GM19372 (cell line): ENCODE results near the gene SOST.
A peak's percentile ranks its signal among the peaks of the same experiment; 100 is the strongest.

Experiments
- ATAC-seq: cut with Tn5 transposase; IDR thresholded peaks from one replicate; pipeline ENCODE4 v1.9.1; 2021; ENCODE audit warnings: mild to moderate bottlenecking, low read depth, moderate library complexity; ENCODE audit not compliant: unreplicated experiment

Gene SOST

DNA sequence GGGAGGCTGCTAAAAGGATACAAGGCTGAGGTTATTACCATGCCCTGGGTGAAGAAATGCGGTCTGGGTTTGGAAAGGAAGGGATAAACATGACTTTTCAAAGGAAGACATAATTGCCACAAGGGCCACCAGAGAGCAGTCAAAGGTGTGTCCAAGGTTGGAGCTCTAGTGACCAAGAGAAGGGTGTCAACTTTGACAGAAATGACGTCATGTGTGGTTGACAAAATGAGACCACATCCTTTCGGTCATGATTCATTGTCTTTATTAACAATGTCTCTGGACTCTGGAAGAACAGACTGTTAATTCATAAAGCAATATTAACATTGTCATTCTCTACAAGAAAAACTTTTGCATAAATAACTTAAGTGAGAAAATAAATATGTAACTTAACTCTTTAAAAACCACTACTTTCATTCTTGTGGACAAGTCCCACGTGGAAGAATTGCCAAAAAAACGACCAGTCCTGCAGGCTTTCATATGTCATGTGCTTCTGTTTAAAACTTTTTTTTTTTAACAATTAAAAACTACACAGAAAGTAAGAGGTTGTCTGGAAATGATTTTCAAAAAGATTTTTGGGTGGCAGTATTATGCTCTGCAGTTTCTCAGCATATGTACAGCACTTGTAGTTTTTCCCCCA lies 5.0 kb downstream of the SOST start:
- ATAC-seq: no peak

DNA sequence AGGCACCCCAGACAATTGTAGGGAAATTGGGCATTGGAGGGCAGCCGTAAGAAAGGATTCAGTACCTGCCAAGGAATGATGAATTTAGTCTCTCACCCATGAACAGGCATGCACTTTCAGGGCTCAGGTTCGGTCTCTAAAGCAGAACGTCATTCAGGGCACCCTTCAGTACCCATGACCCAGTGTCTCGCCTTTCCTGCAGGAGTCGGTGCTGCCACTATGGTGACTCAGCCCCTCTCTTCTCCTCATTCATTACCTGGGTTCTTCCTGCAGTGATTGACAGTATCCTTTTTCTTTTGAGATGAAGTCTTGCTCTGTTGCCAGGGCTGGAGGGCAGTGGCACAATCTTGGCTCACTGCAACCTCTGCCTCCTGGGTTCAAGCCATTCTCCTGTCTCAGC lies 8.4 kb downstream of the SOST start:
- ATAC-seq: no peak

DNA sequence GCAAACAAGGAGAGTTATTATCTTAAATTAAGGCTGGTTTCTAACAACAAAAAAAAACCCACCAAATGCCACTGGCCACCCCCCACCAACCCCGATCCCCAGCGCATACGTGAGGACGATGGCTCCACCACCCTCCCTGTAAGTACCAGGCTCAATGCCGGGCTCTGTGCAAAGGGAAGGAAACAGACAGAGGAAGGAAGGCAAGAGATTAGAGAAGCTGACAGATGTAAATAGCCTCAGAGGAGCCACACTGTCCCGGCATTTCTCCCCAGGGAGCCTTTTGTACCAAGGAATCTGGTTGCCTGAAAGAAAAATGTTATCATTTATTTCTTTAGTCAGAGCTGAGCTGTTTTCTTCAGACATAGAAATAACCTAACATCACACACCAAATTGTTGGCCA lies 13.1 kb downstream of the SOST start:
- ATAC-seq: no peak

DNA sequence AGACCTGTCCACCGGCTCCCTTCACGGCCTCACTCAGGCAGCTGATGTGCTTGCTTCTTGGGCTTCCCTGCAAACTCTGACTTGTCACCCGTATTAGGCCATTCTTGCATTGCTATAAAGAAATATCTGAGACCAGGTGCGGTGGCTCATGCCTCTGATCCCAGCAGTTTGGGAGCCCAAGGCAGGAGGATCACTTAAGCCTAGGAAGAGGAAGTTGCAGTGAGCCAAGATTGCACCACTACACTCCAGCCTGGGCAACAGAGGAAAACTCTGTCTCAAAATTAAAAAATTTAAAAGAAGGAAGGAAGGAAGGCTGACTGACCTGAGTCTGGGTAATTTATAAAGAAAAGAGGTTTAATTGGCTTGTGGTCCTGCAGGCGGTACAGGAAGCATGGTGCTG lies 17.0 kb downstream of the SOST start:
- no peak for ATAC-seq

DNA sequence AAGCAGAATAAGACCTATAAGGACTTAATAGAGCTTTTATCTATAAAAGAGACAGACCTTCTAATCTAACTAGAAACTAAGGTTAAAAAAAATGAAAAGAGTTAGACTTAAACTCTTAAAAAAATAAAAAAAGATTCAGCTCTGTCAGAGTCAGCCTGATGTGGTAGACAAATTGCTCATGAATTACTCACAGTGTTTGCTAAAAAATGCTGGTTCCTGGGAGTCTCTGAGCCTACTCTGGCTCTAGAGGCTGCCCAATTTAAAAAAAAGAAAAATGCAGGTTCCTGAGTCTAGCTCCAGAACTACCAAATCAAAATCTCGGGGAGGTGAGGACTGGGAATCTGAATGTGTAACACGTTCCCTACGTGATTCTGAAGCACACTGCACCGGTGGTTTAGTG lies 18.1 kb downstream of the SOST start:
- no peak for ATAC-seq

DNA sequence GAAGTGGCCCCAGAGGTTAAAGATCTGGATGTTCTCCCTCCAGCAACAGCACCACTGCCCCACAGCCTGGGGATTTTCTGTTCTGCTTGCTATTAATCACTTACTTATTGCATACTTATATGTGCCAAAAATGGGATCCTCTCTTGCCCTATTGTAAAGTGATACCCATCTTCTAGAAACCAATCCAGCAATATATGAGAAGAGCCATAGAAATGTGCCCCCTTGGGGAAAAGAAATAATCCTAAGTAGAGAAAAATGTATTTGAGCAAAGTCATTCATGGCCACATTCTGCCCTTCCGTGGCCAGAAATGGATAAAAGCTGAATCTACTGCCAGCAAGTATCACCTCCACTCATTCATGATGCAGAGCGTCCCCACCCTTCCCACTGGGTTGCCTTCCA lies 20.9 kb downstream of the SOST start:
- no peak for ATAC-seq

DNA sequence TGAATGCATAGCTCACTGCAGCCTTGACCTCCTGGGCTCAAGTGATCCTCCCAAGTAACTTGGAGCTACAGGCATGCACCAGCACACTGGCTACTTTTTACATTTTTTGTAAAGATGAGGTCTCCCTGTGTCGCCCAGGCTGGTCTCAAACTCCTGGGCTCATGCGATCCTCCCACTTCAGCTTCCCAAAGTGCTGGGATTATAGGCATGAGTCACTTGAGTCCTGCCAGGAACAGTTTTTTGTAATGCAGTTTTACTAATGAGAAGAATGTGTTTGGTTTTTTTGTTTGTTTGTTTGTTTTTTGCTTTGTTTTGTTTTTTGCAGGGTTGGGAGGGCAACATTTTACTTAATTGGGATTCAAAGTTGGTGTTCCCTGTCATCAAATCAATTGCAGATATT lies 22.2 kb downstream of the SOST start:
- ATAC-seq: no peak

DNA sequence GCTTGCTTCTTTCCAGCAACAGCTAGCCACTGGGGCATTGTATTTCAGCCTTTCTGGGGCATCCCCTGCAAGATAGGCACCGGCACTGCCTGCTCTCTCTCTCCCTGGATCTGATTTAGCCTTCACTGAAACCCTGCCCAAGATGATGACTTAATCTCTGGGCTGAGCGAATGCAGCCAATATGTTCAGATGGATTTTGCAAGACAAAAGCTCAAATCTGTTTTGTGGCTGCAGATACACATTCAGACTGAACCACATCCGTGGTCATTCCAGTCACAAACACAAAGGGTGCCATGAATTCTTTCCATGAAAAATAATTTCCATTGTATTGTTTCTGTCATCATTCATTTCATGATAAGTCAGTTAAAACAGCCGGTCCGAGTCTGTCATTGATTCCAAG lies 24.2 kb downstream of the SOST start:
- ATAC-seq: no peak

DNA sequence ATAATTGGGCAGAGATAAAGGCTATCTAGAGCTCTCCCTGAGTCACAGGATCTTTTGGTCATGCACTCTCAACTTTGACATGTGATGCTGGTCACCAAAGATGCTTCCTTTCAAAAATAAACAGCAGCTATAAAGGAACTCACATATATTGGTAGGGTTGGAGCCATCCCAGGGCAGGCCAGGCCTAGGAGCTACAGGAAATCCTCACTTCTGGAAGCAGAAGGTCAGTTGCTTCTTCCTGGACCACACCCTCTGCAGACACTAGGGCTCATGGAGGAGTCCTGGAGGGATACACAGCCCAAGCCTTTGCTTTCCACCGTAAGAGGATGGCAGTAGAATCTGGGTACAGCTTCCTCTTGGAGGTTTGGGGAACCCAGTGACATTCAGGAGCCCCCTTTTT lies 24.6 kb downstream of the SOST start:
- ATAC-seq: no peak

DNA sequence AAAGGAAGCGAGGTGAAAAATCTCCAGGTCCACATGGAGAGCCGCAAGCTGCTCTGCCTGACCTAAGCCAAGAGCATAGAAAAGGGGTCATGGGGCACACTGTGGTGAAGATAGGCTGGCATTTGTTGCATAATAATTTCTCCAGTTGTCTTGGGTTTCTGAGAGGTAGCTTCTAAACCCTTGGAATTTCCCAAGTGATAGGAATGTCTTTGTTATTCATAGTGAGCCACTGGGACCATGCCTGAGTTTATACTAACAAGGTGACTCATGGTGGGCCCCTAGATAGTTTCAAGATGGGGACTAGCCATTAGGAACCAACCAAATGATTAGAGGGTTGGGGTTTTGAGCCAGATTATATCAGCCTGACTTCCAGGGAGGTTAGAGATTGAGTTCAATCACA lies 25.6 kb downstream of the SOST start:
- no peak for ATAC-seq

DNA sequence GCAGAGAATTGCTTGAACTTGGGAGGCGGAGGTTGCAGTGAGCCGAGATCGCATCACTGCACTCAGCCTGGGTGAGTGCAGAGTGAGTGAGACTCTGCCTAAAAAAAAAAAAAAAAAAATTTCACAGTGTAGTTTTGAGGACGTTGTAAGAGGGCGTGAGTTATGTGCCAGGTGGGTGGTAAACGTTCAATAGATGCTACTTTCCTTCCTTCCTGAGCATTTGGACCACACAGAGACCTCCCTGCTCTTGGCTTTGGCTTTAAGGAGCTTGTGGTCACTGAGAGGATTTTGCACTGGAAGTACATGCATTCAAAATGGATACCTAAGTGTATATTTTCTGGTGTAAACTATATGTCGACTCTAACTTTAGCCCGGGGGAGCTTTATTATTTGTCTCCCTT lies 30.5 kb downstream of the SOST start:
- no peak for ATAC-seq

DNA sequence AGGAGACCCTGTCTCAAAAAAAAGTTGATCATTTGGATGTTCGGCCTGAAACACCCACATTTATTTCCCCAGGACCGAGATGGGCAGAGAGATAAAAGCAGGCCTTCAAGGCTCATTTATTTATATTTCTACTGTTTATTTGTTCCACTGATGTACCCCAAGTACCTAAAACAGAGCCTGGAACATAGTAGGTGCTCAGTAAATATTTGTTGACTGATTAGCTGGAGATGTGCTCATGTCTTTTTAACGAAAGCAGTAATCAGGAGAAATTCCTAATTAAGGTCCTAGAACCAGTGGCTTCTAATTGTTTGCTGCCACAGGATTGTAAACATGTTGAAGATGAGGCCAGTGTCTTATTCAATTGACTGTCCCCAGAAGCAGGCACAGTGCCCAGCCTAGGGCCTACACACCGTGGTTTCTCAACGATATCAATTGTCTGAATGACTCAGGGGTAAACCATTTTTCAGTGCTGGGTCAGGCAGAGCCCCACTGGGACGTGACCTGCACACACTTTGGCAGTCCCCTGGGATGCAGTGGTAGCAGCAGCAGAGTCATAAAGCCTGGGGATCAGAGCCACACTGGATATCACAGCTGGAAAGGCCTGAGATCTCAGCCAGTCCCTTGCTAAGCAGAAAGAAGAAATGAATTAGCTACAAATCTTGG lies 34.8 kb downstream of the SOST start:
- no peak for ATAC-seq

DNA sequence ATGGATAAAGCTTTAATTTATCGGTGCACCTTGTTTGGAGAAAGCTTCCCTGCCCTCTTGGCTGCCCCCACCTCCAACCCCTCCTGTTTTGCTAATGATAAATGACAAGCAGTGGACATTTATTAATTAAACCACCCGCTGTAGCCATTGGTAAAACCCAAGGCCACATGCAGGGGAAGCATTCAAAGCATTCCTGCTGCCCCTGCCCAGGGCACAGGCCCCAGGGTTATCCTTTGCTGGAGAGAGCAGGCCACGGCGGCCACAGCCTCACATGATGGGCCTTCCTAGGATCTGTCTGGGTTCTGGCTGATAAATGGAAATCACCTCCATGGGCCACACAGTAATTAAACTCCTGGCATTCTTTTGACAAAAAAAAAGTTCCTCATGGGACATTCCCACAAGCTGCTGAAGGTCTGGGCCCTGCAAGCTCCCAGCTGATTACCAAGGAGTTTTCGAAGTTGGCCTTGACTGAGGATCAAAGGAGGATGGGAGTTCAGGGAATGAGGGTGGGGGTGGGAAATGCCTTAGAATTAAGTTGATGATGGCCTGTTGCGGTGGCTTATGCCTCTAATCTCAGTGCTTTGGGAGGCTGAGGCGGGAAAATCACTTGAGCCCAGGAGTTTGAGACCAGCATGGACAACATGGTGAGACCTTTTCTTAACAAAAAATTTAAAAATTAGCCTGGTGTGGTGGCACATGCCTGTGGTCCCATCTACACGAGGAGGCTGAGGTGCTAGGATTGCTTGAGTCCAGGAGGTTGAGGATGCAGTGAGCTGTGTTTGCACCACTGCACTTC lies 35.5 kb downstream of the SOST start:
- no peak for ATAC-seq

DNA sequence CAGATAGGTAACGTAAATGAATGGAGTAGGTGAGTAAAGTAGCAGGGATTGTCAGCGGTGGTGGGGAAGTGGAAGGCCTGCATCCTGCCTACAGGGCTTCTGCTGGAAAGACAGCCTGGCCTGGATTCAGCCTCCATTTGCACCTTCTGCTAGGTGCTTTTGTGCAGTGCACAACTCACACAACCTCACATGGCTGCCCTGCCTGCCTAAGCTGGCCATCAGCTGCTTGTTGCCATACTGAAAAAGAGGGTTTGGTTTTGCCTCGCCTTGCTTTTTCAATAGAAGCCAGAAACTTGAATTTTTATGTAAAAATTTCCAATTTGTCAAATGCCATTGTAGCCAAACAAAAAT lies 36.3 kb downstream of the SOST start:
- ATAC-seq: no peak

DNA sequence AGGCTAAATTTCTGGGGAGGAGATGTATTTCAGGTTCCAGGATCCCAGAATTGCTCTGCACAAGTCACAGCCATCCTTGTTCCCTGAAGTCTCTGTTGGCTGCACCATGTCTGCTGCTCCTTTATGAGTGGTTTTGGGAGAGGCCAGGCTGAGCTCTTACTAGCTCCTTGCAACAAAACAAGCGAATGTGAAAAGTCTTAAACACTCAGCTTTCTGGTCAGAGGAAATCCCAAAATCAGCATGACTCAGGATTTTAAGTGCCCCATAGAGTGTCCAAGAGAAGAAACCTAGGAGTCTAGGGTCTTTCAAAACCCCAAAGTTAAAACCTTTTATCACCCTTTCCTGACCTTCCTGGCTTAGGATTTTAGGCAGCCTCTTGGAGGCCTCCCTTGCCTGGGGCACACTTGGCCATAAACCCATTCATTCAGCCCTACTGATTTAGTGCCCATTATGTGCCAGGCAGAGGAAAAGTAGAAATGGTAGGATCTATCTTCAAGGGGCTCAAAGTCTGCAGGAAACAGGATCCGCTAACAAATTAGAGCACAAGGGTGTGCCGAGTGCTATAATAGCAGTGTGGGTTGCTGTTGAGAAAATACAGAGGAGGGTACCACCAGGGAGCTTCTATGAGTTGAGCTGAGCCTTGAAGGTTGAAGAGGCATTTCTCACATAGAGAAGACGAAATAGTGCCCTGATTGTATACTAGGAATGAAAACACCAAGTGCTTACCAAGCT lies 36.9 kb downstream of the SOST start:
- ATAC-seq: no peak

DNA sequence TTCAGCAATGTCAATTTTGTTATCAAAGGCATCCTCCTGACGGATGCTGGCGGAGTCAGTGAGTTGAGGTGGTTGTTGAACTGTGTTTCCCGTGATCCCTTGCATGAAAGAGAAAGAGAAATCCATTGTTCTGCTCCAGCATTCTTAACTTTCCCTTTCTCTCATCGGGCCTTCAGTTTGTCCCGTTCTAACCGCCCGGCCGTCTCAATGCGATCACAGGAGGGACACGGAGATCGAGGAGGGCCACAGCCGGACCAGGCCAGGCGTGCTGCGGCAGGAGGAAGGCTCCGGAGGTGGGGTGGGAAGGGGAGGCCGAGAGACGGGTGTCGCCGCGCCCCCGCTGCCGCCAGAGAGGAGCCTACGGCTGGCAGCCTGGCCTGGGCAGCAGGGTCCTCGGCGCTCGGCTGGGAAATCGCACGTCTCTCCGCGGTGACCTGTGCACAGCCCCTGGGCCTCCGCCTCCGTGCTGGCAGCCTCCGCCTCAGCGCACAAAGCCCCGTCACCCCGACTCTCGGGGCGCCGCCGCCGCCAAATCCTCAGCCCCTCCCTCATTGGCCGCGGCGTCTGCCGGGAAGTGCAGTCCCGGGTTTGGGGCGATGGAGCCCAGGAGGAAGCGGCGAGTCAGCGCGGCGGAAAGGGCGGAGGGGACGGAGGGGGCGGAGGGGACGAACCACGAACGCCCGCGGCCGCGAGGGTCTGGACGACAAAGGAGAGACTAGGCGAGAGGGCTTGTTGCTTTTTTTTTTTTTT lies 38.1 kb downstream of the SOST start:
- ATAC-seq: peak; percentile 62

DNA sequence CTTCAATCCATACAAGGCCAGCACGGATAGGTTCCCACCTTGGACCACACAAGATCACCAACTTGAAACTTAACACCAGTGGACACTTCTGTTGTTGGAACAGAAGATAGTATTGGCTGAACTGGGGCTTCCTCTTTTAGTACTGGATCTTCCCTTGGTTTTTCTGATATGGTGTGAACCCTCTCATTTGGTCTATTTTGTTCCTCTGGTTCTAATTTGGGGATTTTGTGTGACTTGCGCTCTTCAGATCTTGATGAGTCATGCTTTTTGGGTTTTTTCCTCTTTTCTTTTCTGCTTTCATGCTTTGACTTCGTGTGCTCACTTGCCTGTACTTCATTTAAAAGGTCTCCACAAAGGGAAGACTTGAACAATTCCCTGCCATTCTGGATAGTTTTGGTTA lies 39.0 kb downstream of the SOST start:
- ATAC-seq: no peak

DNA sequence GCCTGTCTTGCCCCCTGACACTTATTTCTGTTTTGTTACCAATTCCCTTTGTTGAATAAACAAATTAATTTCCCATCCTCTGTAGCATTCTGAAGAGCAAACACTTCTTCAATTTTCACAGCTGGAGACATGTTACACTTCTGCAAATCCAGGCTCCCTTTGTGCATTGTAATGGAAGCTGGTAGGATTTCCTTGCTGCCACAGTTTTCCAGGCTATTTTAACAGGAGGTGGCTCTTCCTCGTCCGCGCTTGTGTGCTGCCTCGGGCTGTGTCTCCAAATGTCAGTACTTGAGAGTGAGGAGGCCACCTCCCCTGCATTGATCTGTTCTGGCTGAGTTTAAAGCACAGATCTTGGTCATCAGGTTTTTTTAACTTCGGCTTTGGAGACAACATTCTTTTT lies 40.0 kb downstream of the SOST start:
- no peak for ATAC-seq

DNA sequence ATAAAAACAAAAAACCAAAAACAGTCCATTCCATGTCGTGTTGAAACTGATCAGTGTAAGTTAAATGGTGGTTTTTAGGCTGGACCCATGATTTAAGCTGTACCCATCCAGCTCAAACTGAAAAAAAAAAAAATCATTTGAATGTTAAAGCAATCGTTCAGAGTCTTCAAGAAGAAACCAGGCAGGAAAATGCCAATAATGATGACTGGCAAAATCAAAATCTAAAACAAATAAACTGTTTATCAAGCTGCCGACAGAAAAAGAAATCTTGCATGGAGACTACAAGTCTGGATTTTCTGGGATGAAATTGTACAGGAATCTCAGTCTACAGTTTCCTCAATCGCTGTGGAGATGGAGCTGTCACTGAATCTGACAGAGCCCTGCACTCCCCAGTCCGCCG lies 40.7 kb downstream of the SOST start:
- ATAC-seq: no peak

DNA sequence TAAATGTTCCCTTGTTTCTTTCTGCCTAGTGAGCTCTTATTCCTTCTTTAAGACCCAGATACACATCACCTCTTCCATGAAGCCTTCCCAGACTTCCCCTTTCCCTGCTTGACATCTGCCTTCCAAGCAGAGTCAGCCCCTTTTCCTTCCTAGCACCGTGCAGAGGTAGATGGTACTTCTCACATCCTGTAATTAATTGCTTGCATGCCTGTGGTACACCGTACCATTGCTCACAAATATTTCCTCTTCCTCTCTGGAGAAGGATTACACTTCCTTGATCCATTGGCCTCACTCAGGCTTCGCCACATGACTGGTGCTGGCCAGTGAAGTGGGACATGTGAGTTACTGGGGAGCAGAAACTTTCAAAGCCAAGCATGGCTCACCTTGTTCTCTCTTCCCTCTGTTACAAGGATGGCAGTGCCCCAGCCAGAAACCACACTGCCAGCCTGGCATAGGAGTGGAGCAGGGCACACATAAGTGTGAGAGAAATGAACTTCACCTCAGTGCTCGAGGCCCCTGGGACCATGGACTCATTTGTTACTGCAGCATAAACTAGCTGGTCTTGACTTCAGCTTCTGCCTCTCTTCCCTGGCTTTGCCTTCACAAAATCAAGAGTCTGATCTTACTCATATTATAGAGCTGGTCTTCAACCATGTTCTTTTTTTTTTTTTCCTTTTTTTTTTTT lies 44.0 kb downstream of the SOST start:
- no peak for ATAC-seq
